HepG2 (cell line): Measurements from ENCODE around the gene MRM1.

Experiments
- DNMT1 ChIP-seq: sonication (generic); formaldehyde crosslinking; IDR thresholded peaks from 2 replicates; pipeline ENCODE4 v1.5.1; 2020; ENCODE audit warnings: mild to moderate bottlenecking, missing genetic modification reagents
- EP300 ChIP-seq, 3 experiments: sonication (generic) in 1 of 3; formaldehyde crosslinking in 1 of 3; IDR thresholded peaks; 2 replicates each; pipeline versions ENCODE4 v1.5.1 to v1.6.1; 2011 to 2020; ENCODE audit warnings: low read depth in 2 of 3, low read length in 2 of 3, borderline replicate concordance in 1 of 3, improper control_type of control experiment in 1 of 3, mild to moderate bottlenecking in 1 of 3, missing genetic modification reagents in 1 of 3, moderate library complexity in 1 of 3
- GABPA ChIP-seq, 2 experiments: IDR thresholded peaks; 2 replicates each; pipeline ENCODE4 v1.6.1; 2011 to 2016; ENCODE audit warnings: low read depth in 2 of 2, low read length in 1 of 2, missing biosample characterization in 1 of 2, missing genetic modification characterization in 1 of 2
- HINFP ChIP-seq: sonication (generic); formaldehyde crosslinking; IDR thresholded peaks from 2 replicates; pipeline ENCODE4 v1.4.0; 2020; ENCODE audit warnings: low read depth, mild to moderate bottlenecking, missing genetic modification reagents
- JUND ChIP-seq: sonication (generic); formaldehyde crosslinking; IDR thresholded peaks from 2 replicates; pipeline ENCODE4 v1.8.0; 2022; ENCODE audit warnings: mild to moderate bottlenecking, missing genetic modification reagents
- KDM1A ChIP-seq: IDR thresholded peaks from 2 replicates; pipeline ENCODE4 v1.6.1; 2016; ENCODE audit warnings: missing compliant biosample characterization
- KLF13 ChIP-seq: sonication (generic); formaldehyde crosslinking; IDR thresholded peaks from 2 replicates; pipeline ENCODE4 v1.4.0; 2020; ENCODE audit warnings: mild to moderate bottlenecking, missing genetic modification reagents
- MYNN ChIP-seq: sonication (generic); formaldehyde crosslinking; IDR thresholded peaks from 2 replicates; pipeline ENCODE4 v1.4.0; 2020; ENCODE audit warnings: mild to moderate bottlenecking, low read depth, missing genetic modification reagents
- NONO ChIP-seq, 2 experiments: fragments of 450-650 bp in 1 of 2; sonication (generic) in 1 of 2; formaldehyde crosslinking in 1 of 2; IDR thresholded peaks in 1 of 2; conservative IDR thresholded peaks in 1 of 2; 2 replicates each; pipeline versions ENCODE4 v1.6.1 to v1.8.0; 2017 to 2022; ENCODE audit warnings: mild to moderate bottlenecking in 1 of 2, missing genetic modification reagents in 1 of 2, moderate library complexity in 1 of 2
- POLR2A ChIP-seq, 2 experiments: IDR thresholded peaks; 2 replicates each; pipeline ENCODE4 v1.6.1; 2011; ENCODE audit warnings: low read depth in 2 of 2, low read length in 2 of 2, mild to moderate bottlenecking in 1 of 2, moderate library complexity in 1 of 2; ENCODE audit not compliant: insufficient read depth in 1 of 2
- TP53 ChIP-seq: sonication (generic); formaldehyde crosslinking; conservative IDR thresholded peaks from 2 replicates; pipeline ENCODE4 v1.4.0; 2020; ENCODE audit warnings: missing genetic modification reagents
- ZBTB39 ChIP-seq: sonication (generic); formaldehyde crosslinking; IDR thresholded peaks from 2 replicates; pipeline ENCODE4 v1.5.0; 2020; ENCODE audit warnings: missing genetic modification reagents

GRCh38 chr17:36641331-36641876 is 40.0 kb downstream of the MRM1 start:
- no peak for TF ChIP-seq GABPA (IDR thresholded peaks at IDR 0.05; ENCODE audit: low read depth, low read length)
- no peak for TF ChIP-seq GABPA (CRISPR knock-in tag; IDR thresholded peaks at IDR 0.05; ENCODE audit: low read depth)
- TF ChIP-seq KDM1A (CRISPR knock-in tag) = no peak
- no peak for TF ChIP-seq ZBTB39
- TF ChIP-seq MYNN (CRISPR knock-in tag) = no peak
- no peak for TF ChIP-seq KLF13 (CRISPR knock-in tag)
- no peak for TF ChIP-seq DNMT1 (CRISPR knock-in tag)
- TF ChIP-seq POLR2A (IDR thresholded peaks at IDR 0.05; ENCODE audit: insufficient read depth in 1 of 2, low read depth in 2 of 2, low read length in 2 of 2) = no peak
- no peak for TF ChIP-seq EP300 (IDR thresholded peaks at IDR 0.05; ENCODE audit: low read depth in 2 of 2, low read length in 2 of 2)
- TF ChIP-seq EP300 (CRISPR knock-in tag; IDR thresholded peaks at IDR 0.05; ENCODE audit: borderline replicate concordance) = no peak
- no peak for TF ChIP-seq JUND (CRISPR knock-in tag)
- TF ChIP-seq TP53 (CRISPR knock-in tag) = no peak
- no peak for TF ChIP-seq NONO (IDR thresholded peaks at IDR 0.05)
- no peak for TF ChIP-seq NONO (CRISPR knock-in tag; conservative IDR thresholded peaks at IDR 0.05)
- TF ChIP-seq HINFP (CRISPR knock-in tag) = no peak
